ENCODE data around the gene NDUFB4.

Gene NDUFB4

DNA sequence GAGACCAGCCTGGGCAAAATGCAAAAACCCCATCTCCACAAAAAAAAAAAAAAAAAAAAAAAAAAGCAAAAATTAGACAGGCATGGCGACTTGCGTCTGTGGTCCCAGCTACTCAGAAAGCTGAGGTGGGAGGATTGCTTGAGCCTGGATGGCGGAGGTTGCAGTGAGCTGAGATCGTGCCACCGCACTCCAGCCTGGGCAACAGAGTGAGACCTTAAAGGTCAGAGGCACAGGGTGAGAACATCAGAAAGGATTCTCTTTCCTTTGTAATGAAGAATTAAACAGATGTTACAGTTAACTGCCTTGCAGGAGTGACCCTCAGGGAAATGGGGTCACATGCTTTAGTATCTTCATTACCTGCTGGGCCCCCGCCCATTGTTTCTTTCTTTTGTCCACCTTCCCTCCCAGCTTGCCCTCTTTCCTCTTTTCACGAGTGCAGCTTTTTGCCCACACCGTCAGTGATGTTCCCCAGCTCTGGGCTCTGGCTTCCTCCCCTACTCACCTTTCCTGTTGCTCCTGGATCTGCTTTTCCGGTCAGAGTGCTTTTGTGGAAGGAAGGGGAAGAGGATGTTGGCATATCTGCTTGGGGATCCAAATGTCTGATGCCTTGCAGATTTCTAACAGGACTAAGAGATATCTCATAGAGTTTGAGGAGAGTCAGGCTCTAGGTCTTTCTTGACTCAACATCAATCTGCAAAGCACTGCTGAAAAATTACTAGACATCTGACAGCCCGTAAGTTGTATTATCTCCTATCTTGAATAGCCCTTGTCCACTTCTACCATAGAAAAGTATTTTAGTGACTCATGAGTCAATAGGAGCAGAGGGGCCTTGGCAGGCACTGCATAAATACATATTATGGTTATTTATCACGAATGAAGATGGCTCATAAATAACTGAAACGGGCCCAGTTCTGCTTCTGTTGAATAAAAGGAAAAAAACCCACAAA, 35.6 kb upstream of the NDUFB4 start:
- H3K9me3 ChIP-seq (ENCODE audit: control insufficient read depth in 5 of 5, low read length in 5 of 5) = no peaks in the 10 kb centered on the region
- H3K4me3 ChIP-seq (ENCODE audit: low read depth in 1 of 5, low read length in 5 of 5) = no peak overlapping the region
- H3K27me3 ChIP-seq (ENCODE audit: control insufficient read depth in 5 of 5, insufficient read depth in 4 of 5, low read length in 5 of 5) = no peaks in the 10 kb centered on the region
- no peak overlapping the region for H3K9ac ChIP-seq (ENCODE audit: low read length in 5 of 5)
- peaks cover 2 to 43% (median 40%) of the 10 kb centered on the region in 5 donors for H3K4me1 ChIP-seq (ENCODE audit: control insufficient read depth in 5 of 5, insufficient read depth in 5 of 5, low read length in 5 of 5)
- no peak overlapping the region for H3K27ac ChIP-seq (ENCODE audit: low read depth, low read length)
- H3K36me3 ChIP-seq (ENCODE audit: control insufficient read depth in 5 of 5, insufficient read depth in 5 of 5, low read length in 5 of 5) = no peaks in the 10 kb centered on the region

DNA sequence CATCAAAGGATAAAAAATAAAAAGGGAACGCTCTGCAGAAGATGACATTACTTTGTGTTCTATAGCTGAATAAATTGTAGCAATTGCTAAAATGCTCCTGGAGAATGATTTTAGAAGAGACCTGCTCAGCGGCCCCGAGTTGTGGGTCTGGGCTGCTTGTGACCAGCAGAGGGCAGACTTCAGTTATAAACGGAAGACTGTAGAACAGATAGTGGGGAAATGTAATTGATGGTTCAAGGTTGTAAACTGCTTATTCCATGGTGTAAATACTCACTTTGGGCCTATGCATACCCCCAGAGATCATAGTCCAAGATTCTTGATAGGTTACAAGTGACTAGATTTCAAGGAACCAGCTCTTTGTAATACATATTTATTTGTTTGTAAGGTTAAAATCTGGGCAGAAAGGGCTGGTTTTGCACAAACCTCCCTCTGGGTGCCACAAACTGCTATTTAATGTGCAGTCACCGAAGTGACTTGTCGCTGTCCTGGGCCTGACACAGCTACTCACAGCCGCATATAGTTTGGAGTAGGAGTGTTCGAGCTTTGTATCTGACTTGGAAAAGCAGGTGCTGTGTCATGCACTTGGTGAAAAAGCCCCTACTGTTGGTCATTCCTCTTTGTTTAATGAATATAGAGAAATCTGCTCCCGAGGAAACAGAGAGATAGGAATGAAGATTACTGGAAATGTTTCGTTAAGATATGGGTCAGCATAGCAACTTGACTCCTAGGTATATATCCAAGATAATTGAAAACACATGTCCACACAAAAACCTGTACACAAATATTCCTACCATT, 34.7 kb upstream of the NDUFB4 start:
- no peak overlapping the region for H3K27ac ChIP-seq (ENCODE audit: low read depth, low read length)
- H3K4me1 ChIP-seq (ENCODE audit: control insufficient read depth in 5 of 5, insufficient read depth in 5 of 5, low read length in 5 of 5) = peaks cover 0 to 35% (median 33%) of the 10 kb centered on the region in 5 donors
- no peak overlapping the region for H3K9ac ChIP-seq (ENCODE audit: low read length in 5 of 5)
- no peaks in the 10 kb centered on the region for H3K27me3 ChIP-seq (ENCODE audit: control insufficient read depth in 5 of 5, insufficient read depth in 4 of 5, low read length in 5 of 5)
- H3K4me3 ChIP-seq (ENCODE audit: low read depth in 1 of 5, low read length in 5 of 5) = no peak overlapping the region
- H3K9me3 ChIP-seq (ENCODE audit: control insufficient read depth in 5 of 5, low read length in 5 of 5) = no peaks in the 10 kb centered on the region
- no peaks in the 10 kb centered on the region for H3K36me3 ChIP-seq (ENCODE audit: control insufficient read depth in 5 of 5, insufficient read depth in 5 of 5, low read length in 5 of 5)

- no peak overlapping the region for H3K4me3 ChIP-seq (ENCODE audit: low read depth in 1 of 5, low read length in 5 of 5)
- no peaks in the 10 kb centered on the region for H3K9me3 ChIP-seq (ENCODE audit: control insufficient read depth in 5 of 5, low read length in 5 of 5)
- H3K4me1 ChIP-seq (ENCODE audit: control insufficient read depth in 5 of 5, insufficient read depth in 5 of 5, low read length in 5 of 5) = peaks cover 1 to 26% (median 20%) of the 10 kb centered on the region in 5 donors
- H3K27me3 ChIP-seq (ENCODE audit: control insufficient read depth in 5 of 5, insufficient read depth in 4 of 5, low read length in 5 of 5) = no peaks in the 10 kb centered on the region
- H3K27ac ChIP-seq (ENCODE audit: low read depth, low read length) = no peak overlapping the region
- no peak overlapping the region for H3K9ac ChIP-seq (ENCODE audit: low read length in 5 of 5)
- no peaks in the 10 kb centered on the region for H3K36me3 ChIP-seq (ENCODE audit: control insufficient read depth in 5 of 5, insufficient read depth in 5 of 5, low read length in 5 of 5)
These were observed 32.6 kb upstream of the NDUFB4 start for GRCh38 chr3:120563356-120564022.

GRCh38 chr3:120566243-120566975, 29.7 kb upstream of the NDUFB4 start:
- H3K9ac ChIP-seq (ENCODE audit: low read length in 5 of 5) = no peak overlapping the region
- peaks cover 0 to 12% (median 3%) of the 10 kb centered on the region in 5 donors for H3K4me1 ChIP-seq (ENCODE audit: control insufficient read depth in 5 of 5, insufficient read depth in 5 of 5, low read length in 5 of 5)
- no peaks in the 10 kb centered on the region for H3K36me3 ChIP-seq (ENCODE audit: control insufficient read depth in 5 of 5, insufficient read depth in 5 of 5, low read length in 5 of 5)
- H3K9me3 ChIP-seq (ENCODE audit: control insufficient read depth in 5 of 5, low read length in 5 of 5) = no peaks in the 10 kb centered on the region
- H3K27ac ChIP-seq (ENCODE audit: low read depth, low read length) = no peak overlapping the region
- no peak overlapping the region for H3K4me3 ChIP-seq (ENCODE audit: low read depth in 1 of 5, low read length in 5 of 5)
- no peaks in the 10 kb centered on the region for H3K27me3 ChIP-seq (ENCODE audit: control insufficient read depth in 5 of 5, insufficient read depth in 4 of 5, low read length in 5 of 5)

DNA sequence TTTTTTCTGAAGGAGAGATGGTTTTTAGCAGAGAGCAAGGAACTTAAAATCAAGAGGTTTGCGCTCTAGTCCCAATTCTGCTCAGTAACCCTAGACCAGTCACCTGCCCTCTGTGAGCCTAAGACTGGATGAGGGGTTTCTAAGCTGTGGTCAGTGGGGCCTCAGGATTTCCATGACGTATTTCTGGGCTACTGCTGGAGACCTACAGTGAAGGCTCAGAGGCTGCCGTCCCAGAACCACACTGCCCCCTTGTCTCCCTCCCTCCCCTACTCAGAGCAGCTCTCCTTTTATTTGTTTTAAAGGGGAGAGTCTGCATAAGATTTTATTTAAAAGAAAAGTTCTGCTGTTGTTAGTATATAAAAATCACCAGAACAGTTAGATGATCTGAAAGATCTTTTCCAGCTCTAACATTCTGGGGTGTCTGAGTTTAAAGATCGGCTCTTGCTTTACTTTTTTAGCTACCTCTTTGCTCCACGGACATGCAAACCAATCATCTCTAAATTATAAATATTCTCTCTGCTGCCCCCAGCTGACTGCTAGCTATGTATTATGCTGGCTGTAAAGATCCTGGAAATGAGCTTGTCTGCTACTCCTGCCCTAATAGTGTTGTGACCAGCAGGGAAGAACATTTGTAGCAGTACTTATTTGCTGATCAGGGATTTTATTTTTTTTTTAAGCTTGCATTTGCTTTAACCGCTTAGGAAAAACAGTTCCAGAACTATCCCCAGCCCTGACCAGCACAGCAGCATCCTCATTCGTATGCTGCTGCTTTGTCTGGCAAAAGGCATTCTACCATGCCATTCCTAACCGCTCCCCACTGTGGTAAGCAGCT, 28.6 kb upstream of the NDUFB4 start:
- Histone ChIP-seq H3K9ac (ENCODE audit: low read length in 5 of 5) (peak overlapping the region in 2 of 5 donors; percentile 44 to 60), H3K27ac (ENCODE audit: low read depth, low read length) (no peak overlapping the region), H3K27me3 (ENCODE audit: control insufficient read depth in 5 of 5, insufficient read depth in 4 of 5, low read length in 5 of 5) (no peaks in the 10 kb centered on the region), H3K36me3 (ENCODE audit: control insufficient read depth in 5 of 5, insufficient read depth in 5 of 5, low read length in 5 of 5) (no peaks in the 10 kb centered on the region), H3K9me3 (ENCODE audit: control insufficient read depth in 5 of 5, low read length in 5 of 5) (no peaks in the 10 kb centered on the region), H3K4me1 (ENCODE audit: control insufficient read depth in 5 of 5, insufficient read depth in 5 of 5, low read length in 5 of 5) (peaks cover 0 to 21% (median 6%) of the 10 kb centered on the region in 5 donors), H3K4me3 (ENCODE audit: low read depth in 1 of 5, low read length in 5 of 5) (peak overlapping the region in 4 of 5 donors; percentile 2 to 38 (median 36))

DNA sequence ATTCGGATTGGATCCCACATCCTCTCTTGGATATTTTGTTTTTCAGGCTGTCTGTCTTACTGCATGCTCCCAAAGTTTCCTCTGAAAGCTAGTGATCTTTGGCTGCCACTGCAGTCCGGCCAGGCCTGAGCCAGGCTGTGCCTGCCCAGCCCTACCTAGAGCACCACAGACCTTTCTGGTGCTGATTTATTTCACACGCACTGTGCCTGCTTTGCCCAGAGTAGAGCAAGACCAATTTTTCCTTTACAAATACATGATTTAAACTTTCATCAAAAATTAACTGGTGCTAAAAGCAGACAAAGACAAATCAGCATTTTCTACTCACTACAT, 28.0 kb upstream of the NDUFB4 start:
- no peak overlapping the region for H3K4me3 ChIP-seq (ENCODE audit: low read depth in 1 of 5, low read length in 5 of 5)
- H3K36me3 ChIP-seq (ENCODE audit: control insufficient read depth in 5 of 5, insufficient read depth in 5 of 5, low read length in 5 of 5) = no peaks in the 10 kb centered on the region
- no peak overlapping the region for H3K9ac ChIP-seq (ENCODE audit: low read length in 5 of 5)
- H3K4me1 ChIP-seq (ENCODE audit: control insufficient read depth in 5 of 5, insufficient read depth in 5 of 5, low read length in 5 of 5) = peaks cover 0 to 21% (median 6%) of the 10 kb centered on the region in 5 donors
- no peak overlapping the region for H3K27ac ChIP-seq (ENCODE audit: low read depth, low read length)
- no peaks in the 10 kb centered on the region for H3K27me3 ChIP-seq (ENCODE audit: control insufficient read depth in 5 of 5, insufficient read depth in 4 of 5, low read length in 5 of 5)
- no peaks in the 10 kb centered on the region for H3K9me3 ChIP-seq (ENCODE audit: control insufficient read depth in 5 of 5, low read length in 5 of 5)

DNA sequence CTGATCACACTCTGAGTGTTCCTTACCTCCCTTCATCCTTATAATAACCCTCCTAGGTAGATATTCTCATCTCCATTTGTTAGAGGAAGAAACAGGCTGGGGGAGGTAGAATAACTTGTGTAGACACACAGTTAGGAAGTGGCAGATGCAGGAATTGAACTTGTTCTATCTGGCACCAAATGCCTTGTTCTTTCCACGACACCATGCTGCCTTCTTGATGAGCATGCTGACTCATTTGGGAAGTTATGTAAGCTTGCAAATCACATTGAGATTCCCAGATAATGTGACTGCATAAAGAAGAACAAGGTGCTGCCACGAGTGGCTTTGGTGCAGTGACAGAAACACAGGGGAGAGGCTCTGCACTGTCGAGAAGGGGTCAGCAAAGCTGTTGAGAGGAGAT, 27.5 kb upstream of the NDUFB4 start:
- H3K9me3 ChIP-seq (ENCODE audit: control insufficient read depth in 5 of 5, low read length in 5 of 5) = no peaks in the 10 kb centered on the region
- H3K4me3 ChIP-seq (ENCODE audit: low read depth in 1 of 5, low read length in 5 of 5) = no peak overlapping the region
- peaks cover 0 to 21% (median 6%) of the 10 kb centered on the region in 5 donors for H3K4me1 ChIP-seq (ENCODE audit: control insufficient read depth in 5 of 5, insufficient read depth in 5 of 5, low read length in 5 of 5)
- no peaks in the 10 kb centered on the region for H3K36me3 ChIP-seq (ENCODE audit: control insufficient read depth in 5 of 5, insufficient read depth in 5 of 5, low read length in 5 of 5)
- H3K27me3 ChIP-seq (ENCODE audit: control insufficient read depth in 5 of 5, insufficient read depth in 4 of 5, low read length in 5 of 5) = no peaks in the 10 kb centered on the region
- H3K9ac ChIP-seq (ENCODE audit: low read length in 5 of 5) = no peak overlapping the region
- H3K27ac ChIP-seq (ENCODE audit: low read depth, low read length) = no peak overlapping the region

DNA sequence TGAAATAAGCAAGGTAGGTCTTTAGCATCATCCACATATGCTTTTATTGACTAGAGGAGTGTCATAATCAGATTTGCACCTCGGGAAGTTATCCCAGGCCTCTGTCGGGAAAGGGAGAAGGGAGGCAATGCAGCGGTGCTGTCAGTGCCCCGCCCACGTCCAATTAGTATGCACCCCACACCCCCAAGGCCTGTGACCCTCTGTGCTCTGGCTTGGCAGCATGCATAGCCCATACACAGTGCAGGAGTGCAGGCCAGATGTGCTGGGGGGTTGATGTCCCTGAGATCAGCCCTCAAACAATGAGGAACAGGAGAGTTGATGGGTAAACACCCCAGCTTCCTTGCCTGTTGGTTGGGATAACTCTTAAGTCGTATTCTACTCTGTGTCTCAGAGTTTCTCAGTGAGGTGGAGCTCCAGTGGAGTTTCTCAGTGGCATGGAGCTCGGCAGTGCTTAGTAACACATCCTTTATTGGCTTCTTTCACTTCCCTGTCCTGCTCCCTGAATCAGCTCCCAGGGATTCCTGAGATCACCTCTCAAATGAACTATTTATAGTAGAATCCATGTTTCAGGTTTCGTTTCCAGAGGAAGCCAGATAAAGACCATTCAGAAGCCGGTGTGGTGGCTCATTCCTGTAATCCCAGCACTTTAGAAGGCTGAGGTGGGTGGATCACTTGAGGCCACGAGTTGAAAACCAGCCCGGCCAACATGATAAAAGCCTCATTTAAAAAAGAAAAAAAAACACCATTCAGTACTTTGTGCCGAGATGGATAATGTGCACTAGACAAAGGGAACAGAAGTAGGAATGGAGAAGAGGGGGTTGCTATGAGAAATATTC, 26.7 kb upstream of the NDUFB4 start:
- H3K4me3 ChIP-seq (ENCODE audit: low read depth in 1 of 5, low read length in 5 of 5) = no peak overlapping the region
- no peaks in the 10 kb centered on the region for H3K9me3 ChIP-seq (ENCODE audit: control insufficient read depth in 5 of 5, low read length in 5 of 5)
- H3K27me3 ChIP-seq (ENCODE audit: control insufficient read depth in 5 of 5, insufficient read depth in 4 of 5, low read length in 5 of 5) = no peaks in the 10 kb centered on the region
- H3K9ac ChIP-seq (ENCODE audit: low read length in 5 of 5) = no peak overlapping the region
- H3K36me3 ChIP-seq (ENCODE audit: control insufficient read depth in 5 of 5, insufficient read depth in 5 of 5, low read length in 5 of 5) = no peaks in the 10 kb centered on the region
- H3K4me1 ChIP-seq (ENCODE audit: control insufficient read depth in 5 of 5, insufficient read depth in 5 of 5, low read length in 5 of 5) = peaks cover 0 to 21% (median 6%) of the 10 kb centered on the region in 5 donors
- H3K27ac ChIP-seq (ENCODE audit: low read depth, low read length) = no peak overlapping the region

Data from subcutaneous abdominal adipose tissue (tissue), 5 donors.